Thymus (tissue), 11 donors: Measurements from ENCODE around the gene TJP2. TPM values are rescaled to one million over a fixed set of nuclear protein-coding genes. Genes with fewer than 3 reads are reported as not detected.

ENCODE experiments used
- DNase-seq, 9 donors: peaks; one replicate each; pipeline ENCODE4 v3.0.0-alpha.2; 2013; ENCODE audit warnings: low spot score in 9 of 9, low read depth in 6 of 9, missing footprints in 1 of 9
- H3K27ac ChIP-seq, 2 donors: one replicate each; pipeline ENCODE4 v1.5.1; 2013; ENCODE audit warnings: control low read depth in 1 of 2, low read depth in 1 of 2, low read length in 1 of 2, mild to moderate bottlenecking in 1 of 2, moderate library complexity in 1 of 2
- H3K27me3 ChIP-seq, 2 donors: one replicate each; pipeline ENCODE4 v1.5.1; 2013; ENCODE audit warnings: low read length in 1 of 2; ENCODE audit not compliant: control insufficient read depth in 2 of 2, insufficient read depth in 1 of 2
- H3K36me3 ChIP-seq, 2 donors: one replicate each; pipeline ENCODE4 v1.5.1; 2013; ENCODE audit warnings: low read length in 1 of 2, mild to moderate bottlenecking in 1 of 2, moderate library complexity in 1 of 2; ENCODE audit not compliant: control insufficient read depth in 2 of 2, insufficient read depth in 2 of 2
- H3K4me1 ChIP-seq, 2 donors: one replicate each; pipeline ENCODE4 v1.5.1; 2013; ENCODE audit warnings: low read length in 2 of 2; ENCODE audit not compliant: control insufficient read depth in 2 of 2, insufficient read depth in 2 of 2
- H3K4me3 ChIP-seq, 2 donors: one replicate each; pipeline ENCODE4 v1.5.1; 2013; ENCODE audit warnings: low read length in 2 of 2, control low read depth in 1 of 2, mild to moderate bottlenecking in 1 of 2
- H3K9me3 ChIP-seq, 2 donors: one replicate each; pipeline ENCODE4 v1.5.1; 2013; ENCODE audit warnings: low read length in 1 of 2, mild to moderate bottlenecking in 1 of 2; ENCODE audit not compliant: control insufficient read depth in 2 of 2, insufficient read depth in 1 of 2
- WGBS: extraction: QIAGEN DNeasy Blood & Tissue Kit; methylation state at CpG from one replicate; pipeline ENCODE4 v1.1.7; 2013; 5-methylcytosine and 5-hydroxymethylcytosine counted together
- polyA plus RNA-seq: library from polyadenylated mRNA; stranded (reverse); fragments of 200-250 nt; gene quantifications from one replicate; pipeline ENCODE4 v1.2.3, GENCODE V29; 2013
- total RNA-seq: library from RNA; stranded (reverse); fragments of 120-200 nt; gene quantifications from one replicate; pipeline ENCODE4 v1.2.4, GENCODE V29; 2013
- donor health status: healthy.

Gene TJP2
- total and polyA plus RNA-seq, 2 donors, result 31.5 to 45.3 TPM

DNA sequence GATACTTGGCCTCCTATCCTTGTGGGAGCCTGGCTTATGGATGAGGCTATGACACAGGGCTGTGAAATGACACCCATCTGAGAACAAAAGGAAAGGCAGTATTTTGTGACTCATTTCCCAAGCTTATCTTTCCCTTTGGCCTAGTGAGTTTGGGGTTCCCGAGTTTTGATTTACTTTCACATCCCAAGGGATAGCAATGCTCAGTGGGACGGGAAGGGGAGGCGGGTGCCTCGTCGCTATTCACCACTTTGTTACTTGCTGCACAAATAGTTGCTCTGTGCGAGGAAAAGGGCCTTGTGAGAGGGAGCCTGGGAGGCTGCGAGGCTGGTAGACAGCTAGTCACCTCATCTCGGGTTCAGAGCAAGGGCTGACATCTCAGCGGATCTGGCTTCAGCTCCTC lies 91.8 kb downstream of the TJP2 start:
- no peaks in the 10 kb centered on the region for H3K9me3 ChIP-seq
- H3K27me3 ChIP-seq, result no peaks in the 10 kb centered on the region
- no peak overlapping the region for H3K4me3 ChIP-seq
- no peaks in the 10 kb centered on the region for H3K36me3 ChIP-seq
- no peak overlapping the region for H3K27ac ChIP-seq
- H3K4me1 ChIP-seq, result no peaks in the 10 kb centered on the region
- WGBS, result 96% methylated on average over 9 of the region's 9 CpGs
- DNase-seq, result no peak

DNA sequence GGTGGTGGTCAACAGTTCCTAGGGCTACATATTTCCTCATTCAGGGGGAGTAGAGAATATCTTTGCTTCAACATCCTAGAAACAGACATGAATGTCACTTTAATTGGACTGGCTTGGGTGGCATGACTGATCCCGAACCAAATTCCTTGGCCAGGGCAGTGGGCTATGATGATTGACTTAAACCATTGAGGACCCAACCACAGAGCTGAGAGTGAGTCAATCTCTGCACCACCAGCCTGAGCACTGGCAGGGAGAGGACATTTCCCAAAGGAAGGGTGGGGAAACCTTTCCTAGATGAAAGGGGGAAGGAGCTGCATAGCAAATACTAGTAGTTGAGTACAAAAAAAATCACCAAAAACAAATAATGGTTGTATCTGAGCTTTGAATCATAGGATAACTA lies 98.1 kb downstream of the TJP2 start:
- no peak overlapping the region for H3K4me3 ChIP-seq
- H3K27me3 ChIP-seq, result no peaks in the 10 kb centered on the region
- H3K36me3 ChIP-seq, result no peaks in the 10 kb centered on the region
- no peak for DNase-seq
- no peaks in the 10 kb centered on the region for H3K4me1 ChIP-seq
- no peaks in the 10 kb centered on the region for H3K9me3 ChIP-seq
- H3K27ac ChIP-seq, result no peak overlapping the region
- WGBS, result 92% methylated on average over 1 of the region's 1 CpG

DNA sequence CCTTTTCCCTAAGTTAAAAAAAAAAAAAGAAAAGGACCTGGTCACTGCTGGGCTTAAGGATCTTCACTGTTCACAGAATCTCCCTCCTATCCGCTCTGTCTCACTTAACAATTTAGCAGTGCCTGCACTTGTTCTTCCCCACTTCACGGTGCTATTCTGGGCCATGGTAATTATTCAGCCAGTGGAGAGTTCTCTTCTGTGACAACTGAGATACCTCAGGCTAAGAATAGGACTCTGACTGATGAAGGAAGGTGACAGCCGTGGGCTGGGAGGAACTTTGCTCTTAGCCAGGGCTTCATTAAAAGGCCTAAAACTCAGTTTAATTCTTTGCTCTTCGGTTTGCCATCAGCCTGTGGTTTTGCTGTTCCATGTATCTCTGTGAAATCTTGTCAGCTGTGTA lies 99.1 kb downstream of the TJP2 start:
- Histone ChIP-seq H3K27me3 (no peaks in the 10 kb centered on the region), H3K4me3 (no peak overlapping the region), H3K9me3 (no peaks in the 10 kb centered on the region), H3K27ac (no peak overlapping the region), H3K36me3 (no peaks in the 10 kb centered on the region), H3K4me1 (no peaks in the 10 kb centered on the region)
- WGBS, result 67% methylated on average over 4 of the region's 4 CpGs
- no peak for DNase-seq

DNA sequence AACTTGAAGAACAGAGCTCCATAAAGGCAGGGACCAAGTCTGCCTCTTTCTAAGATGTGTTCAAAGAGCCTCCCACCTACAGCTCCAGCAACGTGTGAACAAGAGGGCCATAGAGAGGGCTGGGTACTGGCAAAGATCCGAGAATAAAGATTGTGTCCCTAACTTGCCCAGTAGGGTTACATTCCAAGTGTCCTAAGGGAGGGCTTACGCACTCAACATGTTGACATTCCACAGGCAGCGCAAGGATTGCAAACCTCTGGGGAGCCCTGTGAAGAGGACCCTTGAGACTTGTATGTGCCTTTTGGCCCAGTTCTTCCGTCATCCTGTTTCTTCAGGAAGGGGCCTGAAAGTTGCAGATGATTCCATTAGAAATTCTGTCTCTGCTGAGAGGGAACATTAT lies 102.7 kb downstream of the TJP2 start:
- H3K36me3 ChIP-seq, result no peaks in the 10 kb centered on the region
- H3K27ac ChIP-seq, result no peak overlapping the region
- no peaks in the 10 kb centered on the region for H3K9me3 ChIP-seq
- H3K27me3 ChIP-seq, result no peaks in the 10 kb centered on the region
- 79% methylated on average over 5 of the region's 5 CpGs for WGBS
- H3K4me3 ChIP-seq, result no peak overlapping the region
- no peak for DNase-seq
- no peaks in the 10 kb centered on the region for H3K4me1 ChIP-seq

DNA sequence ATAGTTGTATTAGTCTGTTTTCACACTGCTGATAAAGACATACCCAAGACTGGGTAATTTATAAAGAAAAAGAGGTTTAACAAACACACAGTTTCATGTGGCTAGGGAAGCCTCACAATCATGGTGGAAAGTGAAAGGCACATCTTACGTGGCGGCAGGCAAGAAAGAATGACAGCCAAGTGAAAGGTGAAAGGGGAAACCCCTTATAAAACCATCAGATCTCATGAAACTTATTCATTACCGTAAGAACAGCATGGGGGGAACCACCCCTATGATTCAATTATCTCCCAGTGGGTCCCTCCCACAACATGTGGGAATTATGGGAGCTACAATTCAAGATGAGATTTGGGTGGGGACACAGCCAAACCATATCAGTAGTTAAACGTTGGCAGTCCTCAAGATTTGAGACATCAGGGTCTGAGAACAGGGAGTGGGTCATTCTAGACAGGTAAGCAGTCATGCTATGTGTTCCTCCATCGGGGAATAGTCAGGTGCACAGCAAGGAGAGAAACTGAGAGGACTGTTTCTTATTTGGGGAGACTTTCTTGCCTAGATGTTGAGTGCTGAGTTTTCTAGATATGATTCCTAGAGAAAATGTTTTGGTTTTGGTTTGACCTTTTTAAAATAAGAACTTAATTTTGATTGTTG lies 105.1 kb downstream of the TJP2 start:
- Histone ChIP-seq H3K27ac (no peak overlapping the region), H3K9me3 (no peaks in the 10 kb centered on the region), H3K36me3 (no peaks in the 10 kb centered on the region), H3K27me3 (no peaks in the 10 kb centered on the region), H3K4me3 (no peak overlapping the region), H3K4me1 (no peaks in the 10 kb centered on the region)
- DNase-seq, result no peak
- 92% methylated on average over 5 of the region's 5 CpGs for WGBS

DNA sequence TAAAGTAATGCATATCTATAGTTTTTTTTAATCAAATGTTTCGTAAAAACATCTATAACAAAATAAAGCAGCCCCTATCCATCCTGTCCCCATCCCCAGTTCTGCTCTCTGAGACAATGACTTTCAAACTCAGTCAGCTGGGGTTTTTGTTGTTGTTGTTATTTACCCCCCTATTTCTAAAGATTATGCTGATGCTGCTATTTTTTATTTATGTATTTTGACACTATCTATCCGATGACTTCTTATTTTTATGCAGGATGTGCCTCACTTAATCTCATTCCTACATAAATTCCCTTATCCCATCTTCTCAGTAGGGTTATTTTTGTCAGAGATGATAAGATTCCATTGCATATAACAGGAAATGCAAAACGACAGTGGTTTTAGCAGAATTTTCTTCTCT lies 105.7 kb downstream of the TJP2 start:
- H3K36me3 ChIP-seq, result no peaks in the 10 kb centered on the region
- WGBS, result 78% methylated on average over 3 of the region's 3 CpGs
- no peaks in the 10 kb centered on the region for H3K4me1 ChIP-seq
- no peak for DNase-seq
- H3K9me3 ChIP-seq, result no peaks in the 10 kb centered on the region
- H3K27ac ChIP-seq, result no peak overlapping the region
- no peaks in the 10 kb centered on the region for H3K27me3 ChIP-seq
- no peak overlapping the region for H3K4me3 ChIP-seq

DNA sequence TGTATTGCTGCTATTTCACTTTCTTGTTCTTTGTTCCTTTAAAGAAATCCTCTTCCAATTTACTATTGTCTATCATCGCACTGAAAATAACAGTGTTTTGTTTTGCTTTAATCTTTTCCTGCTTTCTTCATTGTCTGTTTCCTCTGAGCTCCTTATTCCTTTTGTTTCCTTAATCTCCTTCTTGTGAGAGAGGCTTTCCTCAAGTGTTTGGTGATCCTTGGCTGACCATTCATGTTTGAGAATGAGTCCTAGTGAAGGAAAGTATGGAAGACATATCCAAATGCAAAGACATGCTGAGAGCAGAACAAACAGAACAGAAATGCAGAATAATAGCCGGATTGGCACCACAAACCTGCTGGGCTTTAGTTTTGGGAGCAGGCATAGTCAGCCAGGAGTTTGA lies 108.9 kb downstream of the TJP2 start:
- no peak overlapping the region for H3K27ac ChIP-seq
- no peaks in the 10 kb centered on the region for H3K36me3 ChIP-seq
- 94% methylated on average over 2 of the region's 2 CpGs for WGBS
- H3K4me3 ChIP-seq, result no peak overlapping the region
- no peaks in the 10 kb centered on the region for H3K4me1 ChIP-seq
- no peak for DNase-seq
- H3K9me3 ChIP-seq, result no peaks in the 10 kb centered on the region
- H3K27me3 ChIP-seq, result no peaks in the 10 kb centered on the region

DNA sequence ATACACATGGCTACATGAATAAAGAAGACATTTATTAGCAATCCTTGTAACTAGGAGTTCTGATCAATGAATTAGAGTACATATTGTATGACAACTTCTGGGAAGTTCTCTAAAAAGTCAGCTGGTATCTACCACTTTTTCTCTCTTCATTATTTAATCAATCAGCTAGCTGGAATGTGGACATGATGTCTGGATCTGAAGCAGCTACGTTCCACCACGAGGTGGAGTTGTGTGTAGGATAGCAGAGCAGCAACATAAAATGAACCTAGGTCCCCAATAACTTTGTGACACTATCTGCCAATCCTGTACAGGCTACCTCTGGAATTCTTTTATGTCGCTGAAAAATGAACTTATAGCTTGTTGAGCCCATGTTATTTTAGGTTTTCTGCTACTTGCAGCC lies 118.0 kb downstream of the TJP2 start:
- H3K36me3 ChIP-seq, result no peaks in the 10 kb centered on the region
- H3K4me1 ChIP-seq, result no peaks in the 10 kb centered on the region
- H3K9me3 ChIP-seq, result no peaks in the 10 kb centered on the region
- DNase-seq, result no peak
- WGBS, result 98% methylated on average over 3 of the region's 3 CpGs
- H3K27me3 ChIP-seq, result no peaks in the 10 kb centered on the region
- H3K4me3 ChIP-seq, result no peak overlapping the region
- no peak overlapping the region for H3K27ac ChIP-seq

DNA sequence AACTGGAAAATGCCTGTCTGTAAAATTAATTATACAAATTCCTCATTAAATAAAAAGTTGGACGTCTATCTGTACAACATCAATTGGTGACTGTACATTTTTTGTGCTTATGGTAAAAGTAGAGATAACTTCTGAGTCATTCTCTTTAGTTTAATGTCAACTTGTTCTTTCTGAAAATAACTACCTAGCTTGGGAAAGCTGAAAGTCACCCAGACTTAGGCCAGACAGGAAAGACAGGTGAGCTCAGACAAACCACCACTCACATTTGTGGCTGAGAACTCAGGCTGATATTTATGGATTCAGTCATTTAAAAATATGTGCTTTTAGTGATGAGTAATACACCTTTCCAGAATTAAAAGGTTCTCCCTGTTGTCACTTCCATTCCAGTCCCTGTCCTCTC lies 119.1 kb downstream of the TJP2 start:
- no peaks in the 10 kb centered on the region for H3K27me3 ChIP-seq
- no peaks in the 10 kb centered on the region for H3K9me3 ChIP-seq
- no peak overlapping the region for H3K4me3 ChIP-seq
- DNase-seq, result no peak
- no peaks in the 10 kb centered on the region for H3K4me1 ChIP-seq
- WGBS, result 81% methylated on average over 1 of the region's 1 CpG
- no peak overlapping the region for H3K27ac ChIP-seq
- no peaks in the 10 kb centered on the region for H3K36me3 ChIP-seq
